GM19023 (cell line): ENCODE measurements around the gene TSPO.

Experiments used
- ATAC-seq: cut with Tn5 transposase; IDR thresholded peaks from one replicate; pipeline ENCODE4 v1.9.1; 2021; ENCODE audit warnings: mild to moderate bottlenecking, moderate library complexity; ENCODE audit not compliant: unreplicated experiment

TSPO gene

DNA sequence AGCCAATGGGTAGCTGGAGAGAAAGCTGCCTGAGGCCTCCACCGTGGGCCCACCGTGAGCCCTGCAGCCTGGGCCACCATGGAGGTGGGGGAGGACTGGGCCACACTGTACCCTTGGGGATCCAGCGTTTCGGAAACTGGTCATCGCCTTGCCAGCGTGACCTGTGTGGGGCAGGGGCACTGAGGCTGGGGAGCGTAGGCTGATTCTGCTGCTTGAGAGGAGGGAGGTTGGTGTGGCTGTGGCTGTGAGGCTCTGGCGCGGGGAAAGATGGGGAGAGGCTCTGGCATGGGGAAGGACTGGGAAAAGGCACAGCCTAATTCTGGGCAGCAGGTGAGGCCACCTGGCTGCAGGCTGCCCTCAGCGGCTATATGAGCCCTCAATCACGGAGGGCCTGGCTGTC, 48.2 kb downstream of the TSPO start:
- no peak for ATAC-seq

DNA sequence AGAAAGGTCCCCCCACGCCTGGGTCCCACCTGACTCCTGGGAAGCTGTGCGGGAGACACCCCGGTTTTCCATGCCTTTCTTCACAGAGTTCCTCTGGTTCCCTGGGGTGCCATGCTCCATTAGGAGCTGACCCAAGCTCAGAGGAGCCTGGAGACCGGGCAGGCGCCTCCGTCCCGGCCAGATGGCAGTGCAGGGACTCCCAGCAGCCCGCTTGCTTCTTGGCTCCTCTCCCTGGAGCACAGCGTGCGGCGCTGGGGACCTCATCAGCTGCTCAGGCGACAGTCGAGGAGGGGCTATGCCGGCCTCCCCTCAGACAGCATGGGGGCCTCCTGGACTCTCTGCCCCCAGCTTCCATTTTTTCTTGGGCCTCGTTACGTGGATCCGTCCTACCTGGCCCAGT, 48.7 kb downstream of the TSPO start:
- no peak for ATAC-seq

DNA sequence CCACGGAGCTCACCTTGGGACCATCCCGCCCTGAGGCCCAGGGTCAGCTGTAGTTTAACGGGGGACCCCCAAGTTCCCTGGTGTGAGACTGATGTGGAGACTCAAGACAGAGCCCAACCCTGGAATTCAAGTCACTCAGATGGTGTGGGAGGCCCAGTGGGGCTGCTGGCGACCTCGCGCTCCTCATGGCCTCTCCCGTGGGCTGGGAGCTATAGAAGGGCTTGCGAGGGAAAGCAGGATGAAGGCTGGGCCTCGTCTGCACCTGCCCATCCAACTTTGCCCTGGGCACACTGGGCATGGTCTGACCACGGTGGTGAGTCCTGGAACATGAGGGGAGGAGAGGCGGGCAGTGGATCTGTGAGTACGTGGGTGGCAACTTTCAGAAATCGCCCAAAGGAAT, 49.2 kb downstream of the TSPO start:
- ATAC-seq: no peak

DNA sequence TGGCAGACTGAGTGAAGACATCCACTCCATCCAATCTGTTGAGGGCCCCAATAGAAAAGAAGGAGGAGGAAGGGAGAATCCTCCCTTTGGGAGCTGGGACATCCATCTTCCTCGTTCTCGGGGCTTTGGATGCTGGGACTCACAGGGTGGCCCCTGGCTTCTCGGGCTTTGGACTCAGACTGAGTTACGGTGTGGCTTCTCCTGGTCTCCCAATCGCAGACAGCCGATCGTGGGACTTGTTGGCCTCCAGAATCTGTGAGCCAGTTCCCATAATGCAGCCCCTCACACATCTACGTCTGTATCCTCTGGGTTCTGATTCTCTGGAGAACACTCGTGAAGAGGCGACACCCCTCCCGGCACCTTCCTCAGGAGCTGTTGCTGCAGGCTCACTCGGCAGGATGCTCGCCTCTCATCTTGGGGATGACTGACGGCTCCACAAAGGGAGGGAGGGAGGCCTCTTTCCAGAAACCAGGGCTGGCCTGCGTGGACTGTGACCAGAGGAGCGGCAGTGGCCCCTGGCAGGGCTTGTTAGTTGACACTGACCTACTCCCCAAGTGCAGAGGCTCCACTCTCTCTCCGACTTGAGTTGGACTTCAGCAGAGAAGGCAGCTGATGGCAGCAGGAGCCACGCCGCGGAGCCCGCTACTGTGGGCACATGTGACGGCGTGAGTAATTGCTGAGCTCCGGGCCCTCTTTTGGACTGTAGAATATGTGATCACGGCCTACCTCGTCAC, 50.3 kb downstream of the TSPO start:
- ATAC-seq: no peak

DNA sequence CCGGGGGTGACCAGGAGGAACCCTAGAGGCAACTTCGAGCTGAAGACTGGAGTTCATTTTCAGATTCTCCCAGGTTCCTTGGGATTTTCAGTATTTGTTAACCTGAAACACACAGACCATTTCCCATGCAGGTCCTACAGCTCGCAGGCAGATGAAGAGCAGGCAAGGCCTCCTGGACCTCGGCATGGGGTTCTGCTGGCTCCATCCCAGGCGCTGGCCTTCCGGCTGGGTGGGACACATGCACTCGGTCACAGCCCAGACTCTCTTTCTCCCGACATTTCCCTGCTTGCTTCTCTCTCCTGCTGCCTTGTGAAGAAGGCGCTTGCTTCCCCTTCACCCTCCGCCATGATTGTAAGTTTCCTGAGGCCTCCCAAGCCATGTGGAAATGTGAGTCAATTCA, 51.0 kb downstream of the TSPO start:
- ATAC-seq: no peak

DNA sequence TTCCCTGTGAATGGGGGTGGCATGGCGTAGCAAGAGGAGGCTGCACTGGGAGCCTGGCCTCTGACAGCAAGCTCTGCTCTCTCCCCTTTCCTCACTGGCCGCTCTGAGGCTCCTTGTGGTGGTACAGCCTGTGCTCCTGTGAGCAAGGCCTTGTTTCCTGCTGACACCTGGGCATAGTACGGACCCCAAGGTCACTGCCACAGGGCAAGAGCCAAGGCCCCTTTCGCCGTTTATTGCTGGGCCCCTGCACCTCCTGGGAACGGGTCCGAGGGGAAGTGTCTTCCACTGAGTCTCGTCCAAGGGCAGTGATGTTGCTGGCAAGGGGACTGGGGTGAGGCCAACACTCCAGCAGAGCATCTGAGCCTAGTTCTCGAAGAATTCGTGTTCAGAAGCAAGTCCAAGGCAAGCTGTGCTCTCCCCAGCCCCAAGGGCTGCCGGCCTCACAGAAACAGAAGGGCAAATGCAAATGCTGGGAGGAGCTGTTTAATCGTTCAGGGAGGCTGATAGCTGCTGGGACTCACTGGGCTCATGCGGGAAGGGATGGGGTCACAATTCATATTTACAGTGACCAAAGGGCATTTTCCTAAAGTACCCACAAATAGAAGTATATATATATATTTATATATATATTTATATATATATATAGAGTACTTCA, 51.5 kb downstream of the TSPO start:
- ATAC-seq: no peak

DNA sequence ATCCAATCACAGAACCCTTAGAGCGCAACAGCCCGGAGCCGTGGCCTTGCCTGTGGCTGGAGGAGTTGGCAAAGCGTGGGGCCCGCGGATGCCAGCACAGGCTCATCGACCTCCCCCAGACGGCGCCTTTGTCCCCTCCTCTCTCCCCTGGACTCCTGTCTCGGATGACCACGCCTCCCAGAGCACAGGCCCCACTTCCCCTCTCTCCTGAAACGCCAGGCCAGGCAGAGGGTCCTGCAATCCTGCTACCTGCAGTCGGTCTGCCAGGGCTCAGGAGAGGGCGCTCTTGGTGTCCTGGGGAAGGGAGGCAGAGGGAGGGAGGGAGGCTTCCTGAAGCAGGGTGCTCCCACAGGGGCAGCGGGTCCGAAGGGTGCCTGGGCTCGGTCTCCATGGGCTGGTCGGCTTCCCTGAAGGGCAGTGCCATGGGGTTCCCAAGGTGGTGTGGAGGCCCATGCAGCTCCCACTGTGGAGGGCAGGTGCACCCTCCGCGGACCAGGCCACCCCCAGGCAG, 52.2 kb downstream of the TSPO start:
- ATAC-seq: no peak

DNA sequence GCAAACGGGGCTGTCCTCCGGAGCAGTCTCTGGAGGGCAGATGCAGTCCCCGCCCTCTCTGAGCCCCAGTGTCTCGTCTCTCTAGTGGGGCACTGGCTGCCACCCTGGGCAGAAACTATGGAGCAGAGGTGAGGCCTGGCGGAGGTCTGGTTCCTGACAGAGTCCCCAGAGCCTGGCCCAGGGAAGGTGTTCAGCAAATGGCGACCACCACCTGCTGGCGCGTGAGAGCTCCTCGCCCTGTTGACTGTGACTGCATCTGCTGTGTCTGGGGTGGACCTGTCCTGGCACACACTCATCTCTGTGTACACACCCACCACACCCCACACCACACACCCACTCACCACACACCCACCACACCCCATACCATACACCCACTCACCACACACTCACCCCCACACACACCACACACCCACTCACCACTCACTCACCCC, 53.9 kb downstream of the TSPO start:
- no peak for ATAC-seq

DNA sequence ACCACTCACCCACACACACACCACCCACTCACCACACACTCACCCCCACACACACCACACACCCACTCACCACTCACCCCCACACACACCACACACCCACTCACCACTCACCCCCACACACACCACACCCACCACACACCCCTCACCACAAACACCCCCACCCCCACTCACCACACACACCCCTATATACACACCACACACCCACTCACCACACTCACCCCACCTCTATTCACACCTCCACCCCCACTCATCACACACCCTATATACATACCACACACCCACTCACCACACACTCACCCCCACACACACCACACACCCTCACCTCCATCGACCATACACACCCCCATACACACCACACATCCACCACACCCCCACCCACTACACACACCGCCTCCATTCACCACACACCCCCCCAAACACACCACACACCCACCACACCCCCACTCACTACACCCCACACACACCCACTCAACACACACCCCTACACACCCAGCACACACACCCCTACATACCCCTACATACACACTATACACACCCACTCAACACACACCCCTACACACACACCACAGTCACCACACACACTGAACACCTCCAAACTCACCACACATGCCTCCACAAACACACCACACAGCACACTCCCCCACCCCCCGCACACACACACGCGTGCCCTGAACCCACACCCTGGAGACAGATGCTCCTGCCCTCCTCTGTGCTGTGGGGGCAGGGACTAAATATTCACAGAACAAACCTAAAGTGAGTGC, 54.6 kb downstream of the TSPO start:
- no peak for ATAC-seq

DNA sequence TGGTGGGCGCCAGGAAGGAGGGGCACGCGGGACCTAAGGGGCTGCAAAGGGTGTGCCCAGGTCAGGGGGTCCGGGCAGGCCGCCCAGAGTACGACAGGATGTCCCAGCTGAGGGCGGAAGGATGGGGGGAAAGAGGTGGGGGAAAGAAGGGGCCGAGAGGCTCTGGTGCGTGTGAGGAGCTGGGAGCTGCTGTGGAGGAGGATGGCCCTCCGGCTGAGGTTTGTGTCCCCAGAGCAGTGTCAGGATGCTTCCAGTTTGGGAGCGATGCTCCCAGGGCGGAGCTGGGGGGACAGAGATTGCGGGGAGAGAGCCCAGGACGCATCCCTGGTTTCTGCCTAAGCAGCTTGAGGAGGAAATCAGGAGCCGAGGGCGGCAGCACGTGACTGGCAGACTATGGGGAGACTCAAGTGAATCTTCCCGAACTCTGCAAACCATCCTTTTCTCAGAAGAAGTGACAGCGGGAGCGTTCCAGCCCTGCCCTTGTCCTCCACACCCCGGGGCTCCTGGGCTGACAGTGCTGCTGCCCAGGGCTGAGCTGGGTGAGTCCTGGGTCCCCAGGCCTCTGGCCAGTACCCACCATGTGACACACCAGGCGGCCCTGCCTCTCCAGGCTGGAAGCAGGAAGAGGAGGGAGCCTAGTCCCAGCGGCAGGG, 55.3 kb downstream of the TSPO start:
- ATAC-seq: no peak

DNA sequence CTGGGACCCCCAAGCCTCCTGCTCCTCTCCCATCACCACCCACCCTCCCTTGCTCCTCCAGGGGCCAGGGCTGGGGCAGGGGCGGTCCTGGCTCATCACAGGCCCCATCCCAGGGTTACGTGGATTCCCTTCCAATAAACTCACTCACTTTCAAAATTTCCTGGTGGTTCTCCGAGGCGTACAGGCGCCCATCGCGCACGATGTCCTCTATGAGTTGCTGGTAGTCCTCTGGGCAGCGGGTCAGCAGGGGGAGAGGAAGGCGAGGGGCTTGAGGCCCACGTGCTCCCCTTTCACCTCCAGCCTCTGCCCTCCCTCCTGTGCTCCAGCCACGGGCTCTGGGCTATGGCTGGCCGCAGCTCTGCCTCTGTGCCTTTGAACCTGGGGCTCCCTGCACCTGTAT, 56.0 kb downstream of the TSPO start:
- ATAC-seq: no peak

DNA sequence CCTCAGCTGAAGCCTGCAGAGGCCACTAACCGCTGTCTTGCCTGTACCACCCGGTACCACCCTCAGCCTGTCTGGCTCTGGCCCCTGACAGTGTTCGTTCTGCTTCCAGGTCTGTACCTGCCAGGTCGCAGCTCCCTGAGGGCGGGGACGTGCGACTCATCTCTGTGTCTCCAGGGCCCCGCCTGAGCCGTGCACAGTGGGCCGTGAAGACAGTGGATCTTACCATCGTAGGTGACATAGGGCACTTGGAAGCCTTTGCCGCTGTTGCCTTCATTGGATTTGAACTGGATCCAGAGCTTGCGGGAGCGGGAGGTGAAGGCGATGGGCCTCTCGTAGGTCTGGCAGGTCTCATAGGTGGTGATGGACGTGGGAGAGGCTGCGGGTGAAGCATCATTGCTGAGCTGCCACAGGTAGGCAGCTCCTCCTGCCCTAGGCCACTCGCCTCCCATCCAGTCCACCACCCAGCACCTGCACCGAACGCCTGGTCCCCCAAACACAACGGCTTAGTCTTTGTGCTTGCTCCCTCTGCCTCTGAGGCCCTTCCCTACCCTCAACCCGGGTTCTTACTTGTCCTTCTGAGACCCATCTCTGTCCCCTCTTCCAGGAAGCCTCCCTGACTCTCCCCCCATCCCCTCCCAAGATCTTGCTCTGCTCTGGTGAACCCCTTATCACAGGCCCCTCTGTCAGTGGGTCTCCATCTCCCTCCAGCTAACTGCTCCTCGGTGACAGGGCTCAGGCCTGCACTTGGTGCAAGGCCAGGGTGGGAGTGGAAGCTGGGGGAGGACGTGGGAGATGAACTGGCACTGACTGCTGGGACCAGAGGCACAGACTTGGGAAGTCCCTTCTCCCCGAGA, 56.7 kb downstream of the TSPO start:
- ATAC-seq: no peak

DNA sequence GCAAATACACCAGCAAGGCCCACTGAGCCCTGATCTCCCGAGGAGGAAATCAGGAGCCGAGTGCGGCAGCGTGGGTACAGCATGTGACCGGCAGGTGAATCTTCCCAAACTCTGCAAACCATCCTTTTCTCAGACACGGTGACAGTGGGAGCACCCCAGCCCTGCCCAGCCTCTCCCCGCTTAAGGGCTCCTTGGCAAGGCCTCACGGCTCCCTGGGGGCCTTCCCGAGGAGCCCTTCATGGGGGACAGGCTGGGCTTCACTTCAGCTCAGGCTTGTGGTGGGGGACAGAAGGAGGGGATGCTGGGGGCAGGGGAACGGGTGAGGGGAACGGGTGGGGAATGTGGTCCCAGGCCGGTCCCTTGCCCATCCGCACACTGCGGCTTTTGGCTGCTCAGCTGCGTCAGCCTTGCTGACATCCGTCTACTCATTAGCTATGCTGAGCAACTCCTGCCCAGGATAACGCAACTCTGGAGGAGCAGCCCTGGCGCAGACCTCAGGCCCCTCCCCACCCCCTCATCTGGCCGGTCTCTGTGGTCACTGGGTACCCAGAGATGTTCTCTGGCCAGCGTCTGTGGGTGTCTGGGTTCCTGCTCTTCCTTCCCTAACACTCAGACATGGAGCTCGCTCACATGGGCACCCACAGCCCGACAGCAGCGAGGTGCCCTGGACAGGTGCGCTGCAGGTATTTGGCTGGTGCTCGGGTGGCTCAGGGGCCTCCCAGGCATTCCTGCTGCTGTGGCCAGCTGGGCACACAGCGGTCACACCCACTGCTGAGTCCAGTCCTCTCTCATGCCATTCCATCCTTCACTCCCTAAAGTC, 57.6 kb downstream of the TSPO start:
- ATAC-seq: no peak

DNA sequence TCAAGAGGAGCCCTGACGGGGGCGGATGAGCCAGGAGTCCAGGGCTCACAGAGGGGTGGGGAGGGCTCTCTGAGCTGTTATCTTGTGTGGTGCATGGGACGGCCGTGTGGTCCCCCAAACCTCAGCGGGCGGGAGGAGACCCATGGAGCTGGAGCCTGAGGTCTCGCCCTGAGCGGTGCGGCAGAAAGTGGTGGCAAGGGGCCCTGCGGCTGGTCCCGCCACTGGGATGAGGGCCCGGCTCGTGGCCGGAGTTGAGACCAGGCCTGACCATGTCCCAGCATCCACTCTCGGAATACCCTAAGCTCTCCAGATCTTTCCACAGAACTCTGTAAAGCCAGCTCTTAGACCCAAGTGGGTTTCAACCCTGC, 58.1 kb downstream of the TSPO start:
- ATAC-seq: no peak

DNA sequence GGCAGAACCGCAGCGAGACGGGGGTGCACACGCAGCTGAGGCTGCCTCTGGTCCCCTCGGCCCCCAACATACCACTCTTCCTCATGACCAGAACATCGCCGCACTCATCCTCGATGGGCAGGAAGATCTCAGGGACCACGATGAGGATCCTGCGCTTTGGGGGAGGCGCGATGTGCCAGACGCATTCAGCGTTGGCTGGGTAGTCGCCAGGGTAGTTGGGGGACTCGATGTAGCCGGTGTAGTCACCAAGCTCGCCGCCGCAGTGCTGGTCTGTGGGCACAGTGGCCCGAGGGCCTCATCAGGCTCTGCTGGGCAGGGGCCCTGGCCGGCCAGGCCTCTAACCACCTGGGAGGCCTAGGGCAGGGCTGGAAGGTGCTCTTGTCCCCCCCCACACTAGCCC, 58.6 kb downstream of the TSPO start:
- ATAC-seq: no peak

DNA sequence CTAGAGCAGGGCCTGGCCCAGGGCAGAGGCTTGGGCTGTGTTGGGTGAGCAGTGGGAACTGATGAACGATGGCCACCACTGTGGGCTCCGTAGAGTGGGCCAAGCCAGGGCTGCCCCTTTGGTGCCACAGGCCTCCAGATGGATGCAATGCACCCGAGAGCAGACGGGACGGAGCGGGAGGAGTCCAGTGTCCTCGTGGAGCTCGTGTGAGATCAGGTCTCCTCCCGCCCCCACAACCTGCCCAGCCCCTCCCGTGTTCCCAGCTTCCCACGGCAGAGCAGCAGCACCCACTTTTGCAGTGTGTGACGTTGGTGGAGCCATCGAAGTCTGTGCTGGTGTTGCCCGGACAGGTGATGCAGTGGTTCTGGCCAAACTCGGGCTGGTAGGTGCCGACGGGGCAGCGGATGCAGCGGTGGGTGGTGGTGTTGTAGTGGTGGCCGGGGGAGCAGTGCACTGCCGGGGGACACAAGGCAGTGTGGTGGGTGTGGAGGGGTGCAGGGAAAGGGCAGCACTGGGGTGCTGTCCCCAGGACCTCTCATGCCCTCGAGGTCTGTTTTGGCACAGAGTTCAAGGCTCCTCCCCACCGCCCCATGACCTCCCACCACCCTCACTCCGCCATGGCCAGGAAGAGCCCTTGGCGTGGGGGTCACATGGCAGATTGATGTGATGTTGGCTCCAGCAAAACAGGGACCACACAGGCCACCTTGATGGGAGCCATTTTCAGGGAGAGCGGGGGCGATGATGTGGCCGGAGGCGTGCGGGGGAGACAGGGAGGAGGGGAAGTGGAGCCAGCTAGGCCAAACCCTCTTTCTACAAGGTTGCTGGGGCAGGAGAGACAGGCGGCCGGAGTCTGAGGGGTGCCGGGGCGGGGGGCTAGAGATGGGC, 59.5 kb downstream of the TSPO start:
- ATAC-seq: no peak

DNA sequence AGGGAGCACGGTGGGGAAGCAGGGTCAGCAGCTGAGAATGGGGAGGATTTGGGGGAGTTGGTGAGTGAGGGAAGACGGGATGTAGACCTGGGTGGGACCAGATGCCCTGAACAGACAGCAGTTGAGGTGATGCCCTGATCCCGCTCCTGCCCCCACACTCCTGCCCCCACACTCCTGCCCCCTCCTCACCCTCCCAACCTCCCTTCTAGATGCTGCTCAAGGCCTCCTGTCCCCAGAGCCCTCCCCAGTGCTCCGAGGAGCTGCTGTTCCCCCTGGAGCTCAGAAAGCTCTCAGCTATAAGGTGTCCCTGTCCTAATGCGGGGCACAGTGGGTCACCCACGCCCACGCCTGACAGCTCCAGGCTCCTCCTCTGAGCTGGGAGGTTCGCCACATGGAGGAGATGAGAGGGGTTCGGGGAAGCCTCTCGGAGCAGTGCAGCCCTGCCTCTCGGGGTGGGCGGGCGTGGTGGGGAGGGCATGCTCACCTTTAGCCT, 60.6 kb downstream of the TSPO start:
- ATAC-seq: no peak

DNA sequence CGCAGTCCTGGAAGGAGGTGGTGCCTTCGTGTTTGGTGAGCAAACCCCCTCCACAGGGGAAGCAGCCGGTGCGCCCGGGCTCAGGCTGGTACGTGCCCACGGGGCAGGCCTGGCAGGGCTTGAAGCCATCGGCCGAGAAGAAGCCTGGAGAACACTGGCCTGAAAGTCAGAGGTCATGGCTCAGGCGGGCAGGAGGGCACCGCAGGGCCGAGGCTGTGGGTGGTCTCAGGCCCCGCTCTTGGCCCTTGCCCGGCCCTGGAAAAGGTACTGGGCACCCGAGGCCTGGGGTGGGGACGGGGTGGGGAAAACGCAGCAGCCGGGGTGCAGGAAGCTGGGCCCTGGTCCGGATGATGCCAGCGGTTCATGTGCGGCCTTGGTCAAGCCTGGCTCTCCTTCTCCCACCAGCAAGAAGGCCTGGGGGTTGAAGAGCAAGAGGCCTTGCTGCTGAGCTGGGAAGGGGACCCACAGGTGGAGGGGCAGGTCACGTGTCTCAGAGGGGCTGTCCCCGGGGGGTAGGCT, 61.1 kb downstream of the TSPO start:
- no peak for ATAC-seq
